ENCODE data around the gene ANTXR1.

Gene ANTXR1

DNA sequence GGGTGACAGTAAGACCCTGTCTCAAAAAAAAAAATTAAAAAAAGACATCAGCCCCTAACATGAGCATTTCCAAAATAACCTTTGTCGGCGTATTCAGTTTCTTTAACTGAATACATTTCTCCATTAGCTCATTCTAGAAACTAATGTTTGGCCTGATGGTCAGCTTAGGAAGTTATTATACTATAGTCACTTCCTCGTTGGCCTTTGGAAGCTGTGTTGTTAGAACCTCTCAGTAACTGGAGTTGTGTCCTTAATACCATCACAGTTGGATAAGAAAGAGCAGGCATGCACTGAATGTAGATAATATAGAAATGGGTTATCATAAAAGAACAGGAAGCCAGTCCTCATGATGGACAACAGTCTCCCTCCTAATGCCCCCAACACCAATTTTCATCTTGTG is 112.8 kb downstream of the ANTXR1 start:
- no peak overlapping the region for H2BK120ac ChIP-seq (ENCODE audit: low read depth, low read length)
- no peak overlapping the region for H3K27ac ChIP-seq (ENCODE audit: low read length, poor library complexity, severe bottlenecking)
- no peak overlapping the region for H2BK12ac ChIP-seq (ENCODE audit: low read length in 2 of 2)
- H3K9ac ChIP-seq (ENCODE audit: low read length) = no peak overlapping the region
- no peak overlapping the region for H2AK5ac ChIP-seq (ENCODE audit: low read length, severe bottlenecking)
- H4K8ac ChIP-seq (ENCODE audit: low read length) = no peak overlapping the region
- no peak overlapping the region for H3K18ac ChIP-seq (ENCODE audit: low read depth in 1 of 2, low read length in 2 of 2)
- 97% methylated on average over 3 of the region's 3 CpGs for WGBS
- no peak overlapping the region for H2AFZ ChIP-seq (ENCODE audit: low read depth, low read length)
- no peak overlapping the region for H4K91ac ChIP-seq (ENCODE audit: low read length)
- no peak overlapping the region for H3K14ac ChIP-seq (ENCODE audit: low read length in 2 of 2)
- no peak overlapping the region for H3K4me3 ChIP-seq (ENCODE audit: insufficient read depth in 1 of 2, low read depth in 1 of 2, low read length in 2 of 2)
- no peak overlapping the region for H3K23ac ChIP-seq (ENCODE audit: low read length in 2 of 2)
- no peaks in the 10 kb centered on the region for H3K27me3 ChIP-seq (ENCODE audit: control insufficient read depth in 1 of 2, insufficient read depth in 1 of 2, low read length in 2 of 2)
- no peaks in the 10 kb centered on the region for H3K79me1 ChIP-seq (replicated peaks; ENCODE audit: low read length, poor library complexity, severe bottlenecking)
- no peak for DNase-seq
- no peaks in the 10 kb centered on the region for H3K4me1 ChIP-seq (ENCODE audit: control insufficient read depth, insufficient read depth, low read depth, low read length)
- no peak overlapping the region for H3K4me2 ChIP-seq (ENCODE audit: low read length, poor library complexity, severe bottlenecking)
- H3K9me3 ChIP-seq (ENCODE audit: control insufficient read depth, low read length) = no peaks in the 10 kb centered on the region
- no peak overlapping the region for H2BK15ac ChIP-seq (ENCODE audit: low read depth, poor library complexity, severe bottlenecking)
- peaks cover 10 to 62% of the 10 kb centered on the region in 2 experiments for H3K36me3 ChIP-seq (ENCODE audit: control insufficient read depth in 1 of 2, insufficient read depth in 2 of 2, low read depth in 1 of 2, low read length in 2 of 2)
- H2BK5ac ChIP-seq (ENCODE audit: low read depth, low read length, poor library complexity, severe bottlenecking) = no peak overlapping the region
- H3K4ac ChIP-seq (ENCODE audit: low read depth in 1 of 2, low read length in 2 of 2) = no peak overlapping the region

DNA sequence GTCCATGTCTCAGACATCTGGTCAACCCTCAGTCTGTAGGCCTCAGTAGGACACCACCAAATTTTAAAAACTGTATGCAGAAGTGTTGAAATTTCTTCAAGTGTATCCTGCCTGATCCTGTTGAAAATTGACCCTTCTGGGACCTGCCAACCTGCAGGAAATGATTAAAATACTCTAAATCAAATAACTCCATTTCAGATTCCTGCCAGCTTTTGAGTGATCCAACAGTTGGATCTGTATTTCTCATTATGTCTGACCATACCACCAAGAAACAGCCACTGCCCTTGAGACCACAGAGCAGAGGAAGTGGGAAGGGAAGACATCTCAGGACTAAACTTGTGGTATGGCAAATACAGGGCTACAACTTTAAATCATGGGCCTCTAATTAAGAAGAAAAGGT is 113.4 kb downstream of the ANTXR1 start:
- Histone ChIP-seq H3K9ac (ENCODE audit: low read length) (no peak overlapping the region), H4K91ac (ENCODE audit: low read length) (no peak overlapping the region), H3K27me3 (ENCODE audit: control insufficient read depth in 1 of 2, insufficient read depth in 1 of 2, low read length in 2 of 2) (no peaks in the 10 kb centered on the region), H3K4me2 (ENCODE audit: low read length, poor library complexity, severe bottlenecking) (no peak overlapping the region), H3K18ac (ENCODE audit: low read depth in 1 of 2, low read length in 2 of 2) (no peak overlapping the region), H3K4me3 (ENCODE audit: insufficient read depth in 1 of 2, low read depth in 1 of 2, low read length in 2 of 2) (no peak overlapping the region), H2BK5ac (ENCODE audit: low read depth, low read length, poor library complexity, severe bottlenecking) (no peak overlapping the region), H3K27ac (ENCODE audit: low read length, poor library complexity, severe bottlenecking) (no peak overlapping the region), H2BK15ac (ENCODE audit: low read depth, poor library complexity, severe bottlenecking) (no peak overlapping the region), H3K79me1 (replicated peaks; ENCODE audit: low read length, poor library complexity, severe bottlenecking) (no peaks in the 10 kb centered on the region), H3K4ac (ENCODE audit: low read depth in 1 of 2, low read length in 2 of 2) (no peak overlapping the region), H2AK5ac (ENCODE audit: low read length, severe bottlenecking) (no peak overlapping the region), H2BK120ac (ENCODE audit: low read depth, low read length) (no peak overlapping the region), H3K9me3 (ENCODE audit: control insufficient read depth, low read length) (no peaks in the 10 kb centered on the region), H3K4me1 (ENCODE audit: control insufficient read depth, insufficient read depth, low read depth, low read length) (no peaks in the 10 kb centered on the region), H3K23ac (ENCODE audit: low read length in 2 of 2) (no peak overlapping the region), H3K36me3 (ENCODE audit: control insufficient read depth in 1 of 2, insufficient read depth in 2 of 2, low read depth in 1 of 2, low read length in 2 of 2) (peaks cover 10 to 65% of the 10 kb centered on the region in 2 experiments), H2AFZ (ENCODE audit: low read depth, low read length) (no peak overlapping the region), H2BK12ac (ENCODE audit: low read length in 2 of 2) (no peak overlapping the region), H4K8ac (ENCODE audit: low read length) (no peak overlapping the region), H3K14ac (ENCODE audit: low read length in 2 of 2) (no peak overlapping the region)
- DNase-seq = no peak

DNA sequence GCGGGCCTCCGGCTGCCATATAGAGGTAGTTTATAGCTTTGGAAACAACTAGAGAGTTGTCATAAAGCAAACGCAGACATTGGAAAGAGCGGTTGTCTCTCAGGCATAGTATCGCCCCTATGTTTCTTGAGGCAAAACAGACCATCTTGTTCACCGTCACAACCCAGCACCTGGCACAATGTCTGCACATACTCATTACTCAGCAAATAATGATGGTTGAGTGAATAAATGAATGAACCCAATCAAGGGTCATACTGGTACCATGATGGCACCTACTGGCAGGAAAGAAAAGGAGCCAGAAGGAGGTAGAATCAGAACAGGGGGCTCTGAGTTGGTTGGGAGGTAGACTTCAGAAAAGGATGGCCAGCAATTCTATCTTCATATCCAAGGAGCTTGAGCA is 118.5 kb downstream of the ANTXR1 start:
- H3K18ac ChIP-seq (ENCODE audit: low read depth in 1 of 2, low read length in 2 of 2) = no peak overlapping the region
- no peak overlapping the region for H3K4ac ChIP-seq (ENCODE audit: low read depth in 1 of 2, low read length in 2 of 2)
- H3K9me3 ChIP-seq (ENCODE audit: control insufficient read depth, low read length) = no peaks in the 10 kb centered on the region
- H3K14ac ChIP-seq (ENCODE audit: low read length in 2 of 2) = no peak overlapping the region
- H3K9ac ChIP-seq (ENCODE audit: low read length) = no peak overlapping the region
- no peak overlapping the region for H3K27ac ChIP-seq (ENCODE audit: low read length, poor library complexity, severe bottlenecking)
- H2BK120ac ChIP-seq (ENCODE audit: low read depth, low read length) = no peak overlapping the region
- H3K4me2 ChIP-seq (ENCODE audit: low read length, poor library complexity, severe bottlenecking) = no peak overlapping the region
- no peak overlapping the region for H3K23ac ChIP-seq (ENCODE audit: low read length in 2 of 2)
- DNase-seq = no peak
- H2BK12ac ChIP-seq (ENCODE audit: low read length in 2 of 2) = no peak overlapping the region
- H2AFZ ChIP-seq (ENCODE audit: low read depth, low read length) = no peak overlapping the region
- no peaks in the 10 kb centered on the region for H3K79me1 ChIP-seq (replicated peaks; ENCODE audit: low read length, poor library complexity, severe bottlenecking)
- no peak overlapping the region for H2BK5ac ChIP-seq (ENCODE audit: low read depth, low read length, poor library complexity, severe bottlenecking)
- no peak overlapping the region for H4K91ac ChIP-seq (ENCODE audit: low read length)
- H3K4me3 ChIP-seq (ENCODE audit: insufficient read depth in 1 of 2, low read depth in 1 of 2, low read length in 2 of 2) = no peak overlapping the region
- no peak overlapping the region for H2BK15ac ChIP-seq (ENCODE audit: low read depth, poor library complexity, severe bottlenecking)
- no peaks in the 10 kb centered on the region for H3K4me1 ChIP-seq (ENCODE audit: control insufficient read depth, insufficient read depth, low read depth, low read length)
- WGBS = 95% methylated on average over 5 of the region's 6 CpGs
- H3K36me3 ChIP-seq (ENCODE audit: control insufficient read depth in 1 of 2, insufficient read depth in 2 of 2, low read depth in 1 of 2, low read length in 2 of 2) = peaks cover 2 to 51% of the 10 kb centered on the region in 2 experiments
- H3K27me3 ChIP-seq (ENCODE audit: control insufficient read depth in 1 of 2, insufficient read depth in 1 of 2, low read length in 2 of 2) = no peaks in the 10 kb centered on the region
- H2AK5ac ChIP-seq (ENCODE audit: low read length, severe bottlenecking) = no peak overlapping the region
- H4K8ac ChIP-seq (ENCODE audit: low read length) = no peak overlapping the region

DNA sequence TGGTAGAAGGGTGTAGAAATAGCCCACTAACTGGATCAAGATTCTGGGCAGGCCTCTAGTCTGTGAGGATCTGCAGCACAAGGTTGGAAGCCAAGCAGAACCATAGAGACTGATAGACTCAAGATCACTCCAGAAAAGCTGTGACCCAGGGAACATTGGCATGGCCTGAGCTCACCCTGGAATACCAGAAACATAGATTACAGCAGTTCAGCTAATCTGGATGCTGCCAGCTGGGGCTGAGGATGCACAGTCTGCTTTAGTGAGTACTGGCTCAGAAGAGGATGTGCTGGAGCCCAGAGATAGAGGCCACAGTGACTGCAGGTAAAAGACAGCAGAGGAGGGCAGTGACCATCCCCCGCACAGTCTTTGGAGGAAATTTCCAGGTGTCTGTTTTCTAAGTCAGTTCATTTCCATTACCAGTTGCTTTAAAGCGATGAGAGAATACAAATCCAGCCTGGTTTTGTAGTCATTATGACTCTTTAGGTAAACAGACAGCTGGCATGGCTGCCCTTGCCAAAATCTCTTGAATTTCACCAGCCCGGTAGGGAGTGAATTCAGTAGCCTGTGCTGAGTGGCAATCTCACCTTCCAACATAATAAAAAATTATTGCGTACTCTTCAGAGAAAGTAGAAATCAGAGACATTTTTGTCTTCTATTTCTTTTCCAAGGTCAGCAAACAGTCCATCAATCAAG is 119.2 kb downstream of the ANTXR1 start:
- no peak overlapping the region for H2BK120ac ChIP-seq (ENCODE audit: low read depth, low read length)
- no peak overlapping the region for H3K4me3 ChIP-seq (ENCODE audit: insufficient read depth in 1 of 2, low read depth in 1 of 2, low read length in 2 of 2)
- H2BK15ac ChIP-seq (ENCODE audit: low read depth, poor library complexity, severe bottlenecking) = no peak overlapping the region
- no peak overlapping the region for H2BK5ac ChIP-seq (ENCODE audit: low read depth, low read length, poor library complexity, severe bottlenecking)
- no peak overlapping the region for H3K27ac ChIP-seq (ENCODE audit: low read length, poor library complexity, severe bottlenecking)
- H2AK5ac ChIP-seq (ENCODE audit: low read length, severe bottlenecking) = no peak overlapping the region
- no peaks in the 10 kb centered on the region for H3K79me1 ChIP-seq (replicated peaks; ENCODE audit: low read length, poor library complexity, severe bottlenecking)
- H3K14ac ChIP-seq (ENCODE audit: low read length in 2 of 2) = no peak overlapping the region
- WGBS = 91% methylated on average over 3 of the region's 4 CpGs
- H3K23ac ChIP-seq (ENCODE audit: low read length in 2 of 2) = no peak overlapping the region
- H4K8ac ChIP-seq (ENCODE audit: low read length) = peak overlapping the region; percentile 55
- H3K4ac ChIP-seq (ENCODE audit: low read depth in 1 of 2, low read length in 2 of 2) = no peak overlapping the region
- no peak overlapping the region for H3K4me2 ChIP-seq (ENCODE audit: low read length, poor library complexity, severe bottlenecking)
- no peak overlapping the region for H2AFZ ChIP-seq (ENCODE audit: low read depth, low read length)
- H3K9ac ChIP-seq (ENCODE audit: low read length) = no peak overlapping the region
- no peaks in the 10 kb centered on the region for H3K9me3 ChIP-seq (ENCODE audit: control insufficient read depth, low read length)
- H3K18ac ChIP-seq (ENCODE audit: low read depth in 1 of 2, low read length in 2 of 2) = no peak overlapping the region
- DNase-seq = no peak
- H3K4me1 ChIP-seq (ENCODE audit: control insufficient read depth, insufficient read depth, low read depth, low read length) = no peaks in the 10 kb centered on the region
- no peak overlapping the region for H4K91ac ChIP-seq (ENCODE audit: low read length)
- peaks cover 2 to 44% of the 10 kb centered on the region in 2 experiments for H3K36me3 ChIP-seq (ENCODE audit: control insufficient read depth in 1 of 2, insufficient read depth in 2 of 2, low read depth in 1 of 2, low read length in 2 of 2)
- H2BK12ac ChIP-seq (ENCODE audit: low read length in 2 of 2) = no peak overlapping the region
- no peaks in the 10 kb centered on the region for H3K27me3 ChIP-seq (ENCODE audit: control insufficient read depth in 1 of 2, insufficient read depth in 1 of 2, low read length in 2 of 2)
